DMS153 (cell line): Measurements from ENCODE around the gene CDHR3.

Experiments used
- DNase-seq: peaks from one replicate; lab custom pipeline; 2025; lab: John Stamatoyannopoulos, UW

The CDHR3 gene

GRCh38 chr7:106064771-106065574 is 101.9 kb downstream of the CDHR3 start:
- DNase-seq: peak; percentile 26

- DNase-seq: no peak
Measured at GRCh38 chr7:106065575-106066500, 102.8 kb downstream of the CDHR3 start.

GRCh38 chr7:106067678-106068077 is 104.6 kb downstream of the CDHR3 start:
- no peak for DNase-seq

GRCh38 chr7:106068538-106068961 is 105.5 kb downstream of the CDHR3 start:
- no peak for DNase-seq

GRCh38 chr7:106068986-106069385 is 105.9 kb downstream of the CDHR3 start:
- DNase-seq: no peak

- DNase-seq: no peak
Measured at GRCh38 chr7:106069471-106070200, 106.6 kb downstream of the CDHR3 start.

- DNase-seq: no peak
Measured at GRCh38 chr7:106070201-106070551, 107.1 kb downstream of the CDHR3 start.

GRCh38 chr7:106070567-106071254 is 107.6 kb downstream of the CDHR3 start:
- peak; percentile 41 for DNase-seq

- DNase-seq: peak; percentile 53
Measured at GRCh38 chr7:106071356-106071998, 108.4 kb downstream of the CDHR3 start.

GRCh38 chr7:106071999-106072714 is 109.1 kb downstream of the CDHR3 start:
- DNase-seq: peak; percentile 85

- no peak for DNase-seq
Measured at GRCh38 chr7:106072715-106073091, 109.6 kb downstream of the CDHR3 start.

- DNase-seq: no peak
Measured at GRCh38 chr7:106073701-106074100, 110.6 kb downstream of the CDHR3 start.

GRCh38 chr7:106074257-106074656 is 111.2 kb downstream of the CDHR3 start:
- DNase-seq: peak; percentile 21

- DNase-seq: no peak
Measured at GRCh38 chr7:106075937-106076336, 112.9 kb downstream of the CDHR3 start.

- no peak for DNase-seq
Measured at GRCh38 chr7:106076537-106076936, 113.5 kb downstream of the CDHR3 start.

- no peak for DNase-seq
Measured at GRCh38 chr7:106080300-106080987, 117.4 kb downstream of the CDHR3 start.

GRCh38 chr7:106082087-106082854 is 119.2 kb downstream of the CDHR3 start:
- DNase-seq: no peak
